Ecto neural progenitor cell (in vitro differentiated cells): ENCODE data around the gene CCNG2.
"Not testable (repeated sequence)": the region's sequence is repeated elsewhere in the genome, so short reads cannot be mapped to it uniquely, and the experiment has no call there.

ENCODE experiments used
- DNase-seq: peaks from one replicate; pipeline ENCODE4 v3.0.0-alpha.2; 2018; ENCODE audit warnings: low spot score

Gene CCNG2, protein sequence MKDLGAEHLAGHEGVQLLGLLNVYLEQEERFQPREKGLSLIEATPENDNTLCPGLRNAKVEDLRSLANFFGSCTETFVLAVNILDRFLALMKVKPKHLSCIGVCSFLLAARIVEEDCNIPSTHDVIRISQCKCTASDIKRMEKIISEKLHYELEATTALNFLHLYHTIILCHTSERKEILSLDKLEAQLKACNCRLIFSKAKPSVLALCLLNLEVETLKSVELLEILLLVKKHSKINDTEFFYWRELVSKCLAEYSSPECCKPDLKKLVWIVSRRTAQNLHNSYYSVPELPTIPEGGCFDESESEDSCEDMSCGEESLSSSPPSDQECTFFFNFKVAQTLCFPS

DNA sequence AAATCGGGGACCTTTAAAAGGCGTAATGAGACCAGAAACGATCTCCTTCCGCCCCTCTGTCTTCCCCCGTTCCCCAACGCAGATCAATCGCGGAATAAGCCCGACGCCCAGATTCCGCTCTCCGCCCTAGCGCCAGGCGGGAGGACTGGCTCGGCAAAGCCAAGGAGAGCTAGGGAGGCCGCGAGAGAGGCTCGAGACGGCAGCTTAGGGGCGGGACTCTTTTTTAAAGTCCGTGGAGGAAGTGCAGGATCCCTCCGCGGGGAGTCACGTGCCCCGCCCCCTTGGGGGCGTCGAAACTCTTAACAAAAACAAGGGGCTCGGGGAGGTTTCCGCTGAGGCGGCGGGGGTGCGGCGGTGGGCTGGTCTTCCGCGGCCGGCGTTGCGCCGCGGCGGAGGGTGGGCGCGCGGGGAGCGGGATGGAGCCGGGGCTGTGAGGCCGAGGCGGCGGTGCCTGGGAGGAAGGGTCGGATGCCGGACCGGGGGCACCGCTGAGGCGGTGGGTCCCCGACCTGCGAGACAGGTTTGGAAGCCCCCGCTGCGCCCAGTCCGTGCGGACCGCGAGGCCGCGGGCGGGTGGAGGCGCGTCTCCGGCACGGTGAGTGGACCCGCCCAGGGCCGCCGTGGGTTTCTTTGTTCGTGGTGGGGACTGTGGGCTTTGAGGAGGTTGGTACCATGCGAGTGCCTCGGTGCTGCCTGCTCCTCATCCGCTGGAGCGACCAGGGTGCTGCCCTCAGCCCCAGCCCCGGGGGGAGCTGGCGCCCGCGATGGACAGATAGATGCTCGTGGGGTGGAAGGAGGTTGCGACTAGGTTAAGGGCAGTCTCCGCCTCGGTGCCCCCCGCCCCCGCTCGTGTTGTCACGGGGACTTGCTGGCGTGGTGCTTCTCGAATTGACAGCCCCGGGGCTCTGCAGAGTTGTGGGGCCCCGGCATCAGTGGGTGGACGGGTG, at the start of gene CCNG2:
Gene CCNG2, plus strand, starts transcription at position 296 of the 947 bp plus-strand sequence. CDS start 1,326 bp downstream, outside the sequence.
- peak; percentile 97 for DNase-seq

DNA sequence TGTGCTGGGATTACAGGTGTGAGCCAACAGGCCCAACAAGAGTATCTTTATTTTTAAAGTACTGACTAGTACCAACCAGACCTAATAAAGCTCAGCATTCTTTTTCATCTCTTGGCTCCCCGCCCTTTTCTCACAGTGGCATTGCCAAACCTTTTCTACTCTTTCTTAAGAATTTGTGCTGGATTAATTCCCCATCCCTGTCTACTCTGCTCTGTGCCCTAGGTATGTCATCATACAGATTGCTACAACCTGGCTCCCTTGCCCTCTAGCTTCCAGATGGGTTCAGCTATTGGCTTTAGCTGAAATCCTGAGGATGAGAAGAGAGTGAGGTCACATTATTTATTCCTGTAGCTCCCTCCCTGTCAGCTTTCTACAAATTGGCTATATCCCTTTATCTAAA, 46.3 kb upstream of the CCNG2 start:
- DNase-seq: no peak

DNA sequence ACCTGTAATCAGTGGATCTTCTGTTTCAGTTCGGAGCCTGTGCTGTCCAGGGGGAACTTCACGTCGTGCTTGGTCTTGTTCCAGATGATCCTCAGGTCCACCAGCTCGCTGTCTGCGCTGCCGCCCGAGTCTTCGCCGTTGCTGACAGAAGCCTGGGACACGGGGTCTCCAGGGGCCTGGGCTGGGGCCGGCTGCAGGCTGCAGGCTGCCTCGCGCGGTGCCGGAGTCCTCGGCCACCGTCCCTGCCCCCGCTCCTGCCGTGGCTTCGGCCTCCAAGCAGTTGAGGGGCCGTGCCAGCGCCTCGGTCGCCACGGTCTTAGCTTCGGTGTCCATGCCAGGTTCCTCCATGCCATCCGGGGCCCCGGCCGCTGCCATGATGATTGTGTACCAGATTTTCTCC, 43.9 kb upstream of the CCNG2 start:
- no peak for DNase-seq

DNA sequence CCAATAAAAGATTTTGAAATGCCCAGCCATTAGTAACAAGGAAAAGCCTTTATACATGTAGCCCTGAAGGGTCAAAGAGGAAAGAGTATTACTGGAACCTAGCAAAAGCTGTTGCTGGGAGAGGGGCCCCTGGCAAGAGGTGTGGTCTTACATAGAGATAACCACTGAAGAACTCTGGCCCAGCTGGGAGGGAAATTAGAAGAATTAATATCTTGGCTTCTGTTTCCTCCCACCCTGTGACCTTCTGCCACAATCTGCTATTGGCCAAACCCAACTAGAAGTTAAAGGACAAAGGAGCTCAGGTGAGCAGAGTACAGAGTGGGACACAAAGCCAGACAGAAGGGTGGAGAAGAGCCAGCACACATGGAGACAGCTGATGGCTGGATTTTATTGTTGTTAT, 39.3 kb upstream of the CCNG2 start:
- no peak for DNase-seq

DNA sequence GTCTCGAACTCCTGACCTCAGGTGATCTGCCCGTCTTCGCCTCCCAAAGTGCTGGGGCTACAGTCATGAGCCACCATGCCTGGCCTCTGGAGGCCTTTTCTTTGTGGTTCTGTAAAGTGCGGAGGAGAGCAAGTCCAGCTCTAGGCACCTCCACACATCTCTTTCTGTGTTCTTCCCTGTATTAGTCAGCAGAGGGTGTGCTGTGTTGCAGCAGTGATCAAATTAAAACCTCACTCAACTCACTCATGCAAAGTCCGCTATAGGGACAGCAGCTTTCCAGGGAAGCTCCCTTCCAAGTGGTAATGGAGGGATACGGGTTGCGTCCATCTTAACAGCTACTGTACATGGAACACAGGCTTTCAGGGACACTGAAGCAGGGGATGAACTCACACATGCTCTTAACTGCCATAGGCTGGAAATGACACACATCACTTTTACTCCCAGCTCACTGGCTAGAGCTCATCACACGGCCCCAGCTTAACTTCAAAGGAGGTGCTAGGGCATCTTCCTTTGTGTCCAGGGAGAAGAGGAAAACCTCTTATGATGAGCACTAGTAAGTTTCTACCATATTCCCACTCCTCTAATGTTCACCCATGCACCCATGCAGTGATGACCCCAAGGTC, 36.0 kb upstream of the CCNG2 start:
- DNase-seq: no peak

DNA sequence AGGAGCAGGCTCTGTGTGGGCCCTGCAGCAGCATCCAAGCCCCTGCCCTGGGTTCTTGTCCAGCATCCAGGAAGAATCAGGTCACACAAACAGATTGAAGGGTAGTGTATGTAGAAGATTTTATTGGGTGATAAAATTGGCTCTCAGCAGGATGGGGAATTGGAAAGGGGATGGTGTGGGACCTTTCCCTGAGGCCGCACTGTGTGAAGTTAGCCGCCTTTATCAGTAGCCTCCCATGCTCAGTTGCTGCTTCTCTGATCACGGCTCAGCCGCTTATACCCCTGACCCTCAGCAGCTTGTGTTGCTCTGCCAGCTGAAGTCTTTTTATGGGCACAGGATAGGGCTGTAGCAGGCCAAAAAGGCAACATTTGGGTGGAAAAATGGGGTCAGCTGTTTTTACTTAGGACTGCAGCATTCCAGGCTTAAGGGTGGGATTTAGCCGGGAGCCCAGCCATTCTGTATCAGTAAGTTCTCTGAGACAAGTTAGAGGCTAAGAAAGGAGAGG, 35.2 kb upstream of the CCNG2 start:
- DNase-seq: no peak

DNA sequence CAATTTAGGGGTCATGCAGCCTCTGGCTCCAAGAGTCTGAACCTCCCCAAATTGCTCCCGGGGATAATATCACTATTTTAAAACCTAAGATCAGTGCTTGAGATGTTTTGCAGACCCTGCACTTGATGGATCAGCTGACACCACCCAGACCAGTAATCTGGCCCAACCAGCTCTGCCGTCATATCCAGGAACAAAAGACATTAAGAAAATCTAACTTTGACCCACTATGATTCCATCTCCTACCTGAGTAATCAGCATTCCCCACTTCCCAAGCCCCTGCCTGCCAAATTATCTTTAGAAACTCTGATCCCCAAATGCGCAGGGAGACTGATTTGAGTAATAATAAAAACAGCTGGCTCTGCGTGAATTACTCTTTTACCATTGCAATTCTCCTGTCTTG, 34.4 kb upstream of the CCNG2 start:
- no peak for DNase-seq

DNA sequence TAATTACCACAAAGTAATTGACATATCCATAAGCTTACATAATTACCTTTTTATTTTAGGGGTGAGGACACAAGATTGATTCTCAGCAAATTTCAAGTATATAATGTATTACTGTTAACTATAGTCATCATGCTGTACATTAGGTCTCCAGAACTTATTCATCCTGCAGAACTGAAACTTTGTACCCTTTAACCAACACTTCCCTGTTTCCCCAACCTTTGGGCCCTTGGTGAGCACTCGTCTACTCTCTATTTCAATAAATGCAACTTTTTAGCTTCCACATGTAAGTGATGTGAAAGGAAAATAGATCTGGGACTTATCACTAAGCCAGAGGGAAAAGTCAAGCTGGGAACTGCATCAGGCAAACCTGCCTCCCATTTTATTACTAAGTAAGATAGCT, 33.6 kb upstream of the CCNG2 start:
- DNase-seq: no peak

DNA sequence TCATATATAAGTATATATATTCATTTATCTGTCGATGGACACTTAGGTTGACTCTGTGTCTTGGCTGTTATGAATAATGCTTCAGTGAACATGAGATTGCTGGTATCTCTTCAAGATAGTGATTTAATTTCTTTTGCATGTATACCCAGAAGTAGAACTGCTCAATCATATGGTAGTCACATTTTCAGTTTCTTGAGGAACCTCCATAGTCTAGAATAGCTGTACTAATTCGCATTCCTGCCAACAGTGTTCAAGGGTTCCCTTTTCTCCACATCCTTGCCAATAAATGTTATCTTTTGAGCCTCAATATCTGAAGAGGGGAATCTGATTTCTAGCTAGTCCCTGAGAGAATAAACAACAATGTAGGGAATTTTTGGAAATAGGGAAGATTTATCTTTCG, 32.4 kb upstream of the CCNG2 start:
- DNase-seq: no peak

DNA sequence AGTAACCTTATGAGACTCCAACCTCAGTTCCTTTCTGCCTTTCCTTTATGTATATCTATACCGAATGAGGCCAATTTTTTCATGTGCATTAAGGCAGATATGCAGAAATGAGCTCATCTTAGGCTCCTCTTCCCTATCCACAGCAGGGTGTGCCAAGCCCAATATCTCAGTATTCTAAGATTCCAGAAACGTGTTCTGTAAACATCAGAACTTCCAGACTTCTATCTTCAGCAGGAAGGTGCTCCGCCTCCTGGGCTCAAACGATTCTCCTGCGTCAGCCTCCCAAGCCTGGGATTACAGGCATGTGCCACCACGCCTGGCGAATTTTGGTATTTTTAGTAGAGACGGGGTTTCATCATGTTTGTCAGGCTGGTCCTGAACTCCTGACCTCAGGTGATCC, 31.0 kb upstream of the CCNG2 start:
- DNase-seq: no peak

DNA sequence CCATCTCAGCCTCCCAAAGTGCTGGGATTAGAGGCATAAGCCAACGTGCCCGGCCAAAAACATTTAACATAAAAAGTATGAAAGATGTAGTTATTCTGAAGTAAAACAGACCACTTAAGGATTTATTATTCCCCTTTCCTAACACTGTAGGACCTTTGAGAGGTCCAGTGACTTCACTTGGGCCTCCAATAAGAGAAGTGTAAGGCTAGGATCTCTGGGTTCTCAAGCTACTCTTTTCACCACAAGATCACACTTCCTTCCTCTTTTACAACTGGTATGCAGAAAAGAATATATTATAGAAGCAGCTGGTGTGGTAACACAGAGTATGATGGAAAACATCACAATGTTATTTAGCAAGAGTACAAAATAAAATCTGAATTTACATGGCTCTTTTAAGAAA, 30.2 kb upstream of the CCNG2 start:
- DNase-seq: no peak

DNA sequence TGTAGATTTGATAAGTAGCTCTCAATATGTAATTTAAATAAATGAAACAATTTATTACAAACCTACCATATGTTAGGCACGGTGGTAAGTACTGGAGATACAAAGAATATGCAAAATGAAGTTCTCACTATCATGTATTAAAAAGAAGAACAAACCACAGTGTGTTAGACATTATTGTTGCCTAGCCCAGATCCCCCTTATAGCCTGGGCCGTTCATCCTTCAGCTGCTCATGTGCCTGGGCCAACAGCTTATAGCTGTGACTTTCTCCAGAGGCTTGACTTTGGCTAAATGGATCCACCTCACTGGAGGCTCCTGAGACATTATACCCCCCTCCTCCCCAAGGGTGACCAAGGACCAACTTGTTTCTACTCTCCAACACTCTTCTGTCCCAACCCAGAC, 29.8 kb upstream of the CCNG2 start:
- no peak for DNase-seq

DNA sequence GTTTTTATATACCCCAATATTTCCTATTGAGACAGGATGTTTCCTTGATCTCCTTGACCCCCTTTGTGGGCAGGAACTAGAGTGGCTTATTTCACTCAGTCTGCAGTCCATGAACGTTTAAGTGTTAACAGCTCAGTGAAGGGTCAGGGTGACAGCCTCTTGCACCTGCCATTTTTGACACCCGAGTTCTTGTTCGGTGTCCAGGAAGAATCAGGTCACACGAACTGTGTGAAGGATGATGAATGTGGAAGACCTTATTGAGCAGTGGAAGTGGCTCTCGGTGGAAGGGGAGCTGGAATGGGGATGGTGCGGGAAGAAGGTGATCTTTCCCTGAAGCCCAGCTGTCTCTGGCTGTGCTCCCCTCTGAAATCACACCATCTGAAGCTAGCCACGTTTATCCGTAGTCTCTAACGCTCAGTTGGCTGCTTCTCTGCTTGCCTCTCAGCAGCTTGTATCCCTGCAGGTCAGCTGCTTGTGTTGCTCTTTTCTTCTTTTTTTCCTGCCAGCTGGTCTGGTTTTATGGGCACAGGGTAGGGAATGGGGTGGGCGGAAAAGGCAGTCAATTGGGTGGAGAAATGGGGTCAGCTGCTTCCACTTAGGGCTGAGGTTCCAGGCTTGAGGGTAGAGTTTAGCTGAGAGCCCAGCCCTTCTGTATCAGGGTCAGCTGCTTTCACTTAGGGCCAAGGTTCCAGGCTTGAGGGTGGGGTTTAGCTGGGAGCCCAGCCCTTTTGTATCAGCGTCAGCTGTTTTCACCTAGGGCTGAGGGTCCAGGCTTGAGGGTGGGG, 29.0 kb upstream of the CCNG2 start:
- DNase-seq: no peak

DNA sequence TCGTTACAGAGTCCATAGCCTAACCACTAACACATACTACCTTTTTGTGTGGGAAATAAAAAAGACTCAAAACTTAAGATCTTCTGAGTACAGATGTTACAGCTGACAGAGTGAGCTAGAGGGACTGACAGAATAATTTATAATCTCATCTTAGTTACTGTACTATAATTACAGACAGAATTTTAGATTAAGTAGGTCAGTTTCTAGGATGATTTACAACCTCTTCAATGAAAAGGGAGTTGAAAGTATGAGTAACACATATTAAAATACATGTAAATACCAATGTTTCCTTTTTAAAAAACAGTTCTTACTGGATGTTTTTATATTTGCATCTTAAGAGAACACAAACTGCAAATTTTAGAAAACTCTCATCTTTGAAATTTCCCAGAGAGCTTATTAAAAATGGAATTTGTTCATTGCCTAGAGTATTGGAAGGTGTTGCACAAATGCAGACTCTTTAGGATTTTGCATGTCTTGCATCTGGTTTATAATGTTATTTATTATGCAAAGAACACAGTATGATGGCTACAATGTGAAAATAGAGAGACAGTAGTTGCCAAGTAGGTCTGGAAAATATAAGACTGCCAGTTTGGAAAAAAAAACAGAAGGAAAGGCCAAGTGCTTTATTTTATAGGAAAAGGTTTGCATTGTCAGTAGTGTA, 24.2 kb upstream of the CCNG2 start:
- DNase-seq: no peak

DNA sequence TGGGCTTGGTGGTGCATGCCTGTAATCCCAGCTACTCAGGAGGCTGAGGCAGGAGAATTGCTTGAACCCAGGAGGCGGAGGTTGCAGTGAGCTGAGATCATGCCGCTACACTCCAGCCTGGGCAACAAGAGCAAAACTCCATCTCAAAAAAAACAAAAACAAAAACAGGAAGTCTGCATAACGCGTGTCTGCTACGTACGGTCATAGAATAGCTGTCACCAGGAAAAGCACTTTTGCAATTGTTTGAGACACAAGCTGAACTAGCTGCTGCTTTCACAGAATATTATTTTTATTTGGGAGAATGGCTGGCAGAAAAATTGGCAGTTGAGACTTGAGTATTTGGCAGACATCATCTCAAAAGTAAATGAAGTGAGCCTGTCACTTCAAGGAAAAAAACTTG, 19.6 kb upstream of the CCNG2 start:
- DNase-seq: not testable (repeated sequence)

DNA sequence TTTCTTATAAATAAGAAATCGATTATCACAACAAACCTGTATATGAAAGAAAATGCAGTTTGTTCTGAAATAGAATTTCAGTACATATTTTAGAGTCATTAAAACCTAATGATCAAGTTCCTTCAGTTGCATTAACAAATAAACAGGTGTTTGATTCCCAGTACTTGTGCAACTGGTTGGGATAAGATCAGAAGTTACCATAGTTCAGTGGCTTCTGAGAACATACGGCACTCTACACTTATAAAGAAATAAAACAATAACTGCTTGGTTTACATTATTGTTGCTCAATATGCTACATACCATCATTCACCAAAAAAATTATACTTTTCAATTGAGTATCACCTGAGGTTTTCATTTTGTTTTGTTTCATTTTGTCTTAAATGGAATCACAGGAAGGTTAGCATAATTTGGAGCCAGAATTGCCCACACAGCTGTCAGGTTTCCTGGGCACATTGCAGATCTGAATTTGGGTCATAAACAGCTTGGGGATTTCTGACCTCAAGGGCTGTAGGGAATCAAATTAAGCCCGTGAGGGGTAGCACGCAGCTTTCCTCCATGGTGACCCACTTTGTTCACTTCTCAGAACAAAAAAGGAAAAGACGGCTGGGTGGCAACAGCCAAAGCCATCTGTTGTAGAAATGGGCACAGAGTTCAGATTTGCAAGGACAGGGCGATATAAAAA, 14.9 kb upstream of the CCNG2 start:
- no peak for DNase-seq

DNA sequence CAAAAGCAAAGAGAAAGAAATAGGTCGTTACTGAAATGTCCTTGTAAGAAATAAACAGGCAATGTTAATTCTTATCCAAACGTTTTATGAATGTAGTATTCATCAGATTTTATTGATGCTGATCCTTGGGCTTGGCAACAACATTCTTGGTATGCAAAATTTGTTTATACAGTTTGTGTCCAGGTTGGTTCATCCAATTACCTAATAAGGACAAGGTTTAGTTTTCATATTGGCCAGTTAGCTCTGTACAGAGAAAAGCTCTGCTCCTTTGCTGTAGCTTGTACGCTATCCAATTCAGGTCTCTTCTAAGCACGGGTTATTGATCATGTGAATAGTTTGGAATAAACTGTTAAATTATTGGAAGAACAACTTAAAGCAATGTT, 14.4 kb upstream of the CCNG2 start:
- no peak for DNase-seq

DNA sequence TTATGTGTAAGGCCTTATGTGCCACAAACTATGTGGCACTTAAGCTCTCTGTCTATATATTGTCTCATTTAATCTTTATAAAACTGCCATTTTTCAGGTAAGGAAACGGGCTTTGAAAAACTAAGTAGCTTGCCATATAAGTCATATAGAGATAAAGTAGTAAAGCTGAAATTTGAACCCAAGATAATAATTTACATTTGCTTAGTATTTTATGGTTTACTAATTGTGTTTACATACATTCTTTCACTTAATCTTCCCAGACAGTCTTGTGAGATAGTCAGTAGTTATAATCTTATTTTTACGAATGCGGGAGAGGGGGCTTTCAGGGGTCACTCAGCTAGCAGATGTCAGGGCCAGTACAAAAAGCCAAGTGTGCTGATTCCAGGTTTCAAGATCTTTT, 13.9 kb upstream of the CCNG2 start:
- no peak for DNase-seq

DNA sequence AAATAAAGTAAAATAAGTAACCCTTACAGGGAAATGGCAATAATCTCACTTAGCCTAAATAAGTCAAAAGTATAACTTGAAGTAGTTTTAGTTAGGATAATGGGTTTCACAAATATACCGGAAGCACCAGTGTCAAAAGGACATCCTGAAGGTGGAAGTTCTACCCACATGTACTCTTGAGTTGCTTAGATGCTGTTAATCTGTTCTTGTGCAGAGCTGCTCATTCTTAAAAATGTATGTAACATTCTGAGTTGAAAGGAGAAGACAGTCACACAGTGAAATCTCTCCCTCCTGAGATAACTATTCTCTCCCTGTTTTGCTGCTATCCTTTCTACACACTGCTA, 11.2 kb upstream of the CCNG2 start:
- no peak for DNase-seq

DNA sequence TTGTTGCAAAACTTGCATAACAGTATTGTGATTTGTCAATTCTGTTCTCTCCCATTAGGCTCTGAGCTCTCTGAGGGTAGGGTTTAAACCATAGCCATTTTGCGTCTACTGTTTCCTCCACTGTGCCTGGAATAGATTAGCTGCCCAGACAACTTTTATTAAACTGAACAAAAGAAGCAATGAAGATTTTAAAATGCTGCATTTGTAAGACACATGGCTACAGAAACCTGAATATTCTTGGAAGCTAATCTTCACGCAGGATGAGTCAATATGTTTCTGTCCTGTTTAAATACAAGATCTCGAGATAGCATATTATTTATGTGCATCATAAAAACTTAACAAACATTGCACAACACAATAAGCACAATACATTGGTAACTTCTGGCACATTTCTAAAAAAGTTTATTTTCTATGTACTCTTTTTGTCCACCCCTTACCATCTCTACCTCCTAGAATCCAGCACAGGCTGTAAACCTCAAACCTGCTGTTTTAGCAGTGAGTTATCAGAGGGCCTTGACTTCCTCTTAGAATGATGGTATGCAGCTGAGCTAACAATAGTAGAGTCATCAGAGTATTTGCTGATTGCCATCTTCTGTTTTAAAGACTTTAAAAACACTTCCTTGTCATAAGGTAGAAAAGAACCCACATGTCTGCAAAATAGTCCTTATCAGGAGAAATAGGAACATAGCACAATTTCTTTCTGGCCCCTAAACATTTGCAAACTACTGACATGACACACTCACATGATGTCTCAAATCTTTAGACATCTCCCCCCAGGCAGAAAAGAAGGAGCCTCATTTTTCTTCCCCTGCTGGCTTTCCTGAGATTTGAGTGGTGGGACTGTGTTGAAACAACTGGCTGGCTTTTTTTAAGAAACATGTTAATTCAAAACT, 10.6 kb upstream of the CCNG2 start:
- no peak for DNase-seq
